PC-3 (cell line): ENCODE data around the gene PRDM15. TPM values are rescaled to one million over a fixed set of nuclear protein-coding genes. Genes with fewer than 3 reads are reported as not detected.

ENCODE experiments used
- ATAC-seq: fragments of 200-7000 bp; cut with Tn5 transposase; 2 replicates; pipeline ENCODE4 v1.9.1; 2020; ENCODE audit warnings: mild to moderate bottlenecking, moderate library complexity
- BruUV-seq: library from RNA; stranded (reverse); fragments of 400-500 nt; replicated peaks from 2 replicates; lab custom pipeline; 2021; lab: Mats Ljungman, UMichigan
- CTCF ChIA-PET: fragments of 300-600 bp; sonication (Branson Sonifier 250); formaldehyde crosslinking; loops from one replicate; lab custom pipeline; 2022; ENCODE audit warnings: antibody characterized with exemption; lab: Charles Lee
- POLR2A ChIA-PET: fragments of 300-600 bp; sonication (Branson Sonifier 250); formaldehyde crosslinking; loops from one replicate; lab custom pipeline; 2022; ENCODE audit warnings: antibody characterized with exemption; ENCODE audit not compliant: unreplicated experiment; lab: Charles Lee
- DNase-seq: peaks from one replicate; pipeline ENCODE4 v3.0.0-alpha.2; 2015
- H2AFZ ChIP-seq: fragments of 300-600 bp; sonication (generic); 2 replicates; pipeline ENCODE4 v1.6.0; 2016; ENCODE audit warnings: antibody characterized with exemption, low read length
- H3F3A ChIP-seq: fragments of 300-600 bp; sonication (generic); one replicate; pipeline ENCODE4 v1.6.0; 2017; ENCODE audit warnings: antibody characterized with exemption, low read length, control low read depth, mild to moderate bottlenecking; ENCODE audit not compliant: unreplicated experiment
- H3K27ac ChIP-seq: fragments of 300-600 bp; sonication (generic); 2 replicates; pipeline ENCODE4 v1.5.1; 2016; ENCODE audit warnings: mild to moderate bottlenecking, low read length
- H3K27me3 ChIP-seq: fragments of 300-600 bp; sonication (generic); 2 replicates; pipeline ENCODE4 v1.6.1; 2016; ENCODE audit warnings: low read length, mixed read lengths
- H3K36me3 ChIP-seq: fragments of 300-600 bp; sonication (generic); 2 replicates; pipeline ENCODE4 v1.6.1; 2016; ENCODE audit warnings: low read depth, mixed run types, low read length, mixed read lengths
- H3K4me1 ChIP-seq: fragments of 300-600 bp; sonication (generic); 2 replicates; pipeline ENCODE4 v1.5.1; 2016; ENCODE audit warnings: low read length; ENCODE audit not compliant: insufficient read depth
- H3K4me2 ChIP-seq: fragments of 300-600 bp; sonication (generic); 2 replicates; pipeline ENCODE4 v1.6.0; 2016; ENCODE audit warnings: low read length
- H3K4me3 ChIP-seq: fragments of 300-600 bp; sonication (generic); 2 replicates; pipeline ENCODE4 v1.5.1; 2016; ENCODE audit warnings: mild to moderate bottlenecking, low read length, mixed read lengths
- H3K79me2 ChIP-seq: fragments of 300-600 bp; sonication (generic); 2 replicates; pipeline ENCODE4 v1.6.1; 2017; ENCODE audit warnings: low read length, mixed read lengths
- H3K9ac ChIP-seq: fragments of 300-600 bp; sonication (generic); 2 replicates; pipeline ENCODE4 v1.6.0; 2016; ENCODE audit warnings: mild to moderate bottlenecking, low read length
- H3K9me2 ChIP-seq: fragments of 300-600 bp; sonication (generic); replicated peaks from 2 replicates; pipeline ENCODE4 v1.6.1; 2016; ENCODE audit warnings: mixed run types, low read length, mixed read lengths
- H3K9me3 ChIP-seq: fragments of 300-600 bp; sonication (generic); 2 replicates; pipeline ENCODE4 v1.6.1; 2016; ENCODE audit warnings: low read length, mixed read lengths
- H4K20me1 ChIP-seq: fragments of 300-600 bp; sonication (generic); 2 replicates; pipeline ENCODE4 v1.6.1; 2016; ENCODE audit warnings: low read length, mixed read lengths
- CTCF ChIP-seq: fragments of 300-600 bp; sonication (generic); conservative IDR thresholded peaks from 2 replicates; pipeline ENCODE4 v1.5.1; 2017; ENCODE audit warnings: antibody characterized with exemption, low read depth, mild to moderate bottlenecking, low read length
- EZH2 ChIP-seq: fragments of 300-600 bp; sonication (generic); IDR thresholded peaks from one replicate; pipeline ENCODE4 v1.6.1; 2017; ENCODE audit warnings: antibody characterized with exemption, mild to moderate bottlenecking, low read length; ENCODE audit not compliant: unreplicated experiment
- EZH2phosphoT487 ChIP-seq: fragments of 300-600 bp; sonication (generic); IDR thresholded peaks from 2 replicates; pipeline ENCODE4 v1.6.1; 2018; ENCODE audit warnings: mild to moderate bottlenecking, antibody characterized with exemption, low read length, borderline replicate concordance
- intact Hi-C: fragments of 100-400 bp; cut with micrococcal nuclease; formaldehyde crosslinking; loops from 2 replicates; pipeline ENCODE4 v1.9.0; 2023
- total RNA-seq: library from RNA; depleted of rRNA; stranded (reverse); fragments of >200 nt; gene quantifications from 2 replicates; pipeline ENCODE4 v1.2.3, GENCODE V29; 2014

PRDM15 gene
- total RNA-seq, 1 experiment from 2014 or later, result 13.4 TPM

- no TSS peak for BruUV-seq
- H4K20me1 ChIP-seq, result peaks cover 47% of the 10 kb centered on the region
- peaks cover 39% of the 10 kb centered on the region for H3K36me3 ChIP-seq
- peak; percentile 97 for DNase-seq
- peak within 1 kb of the TSS; percentile 94 for H3K9ac ChIP-seq
- peak; percentile 32 for ATAC-seq
- no peaks in the 10 kb centered on the region for H3K9me2 ChIP-seq
- no peak within 1 kb of the TSS for H2AFZ ChIP-seq
- peaks cover 42% of the 10 kb centered on the region for H3K4me1 ChIP-seq
- no peaks in the 10 kb centered on the region for H3K9me3 ChIP-seq
- intact Hi-C loops, result loop anchor here (1.0 to 10.0 kb wide), 4 partner anchors 83 to 260 kb away; partner anchors contain the start of gene TMPRSS2
- H3K27ac ChIP-seq, result peak within 1 kb of the TSS; percentile 97
- POLR2A ChIA-PET, result interaction anchor here (0.6 to 2.7 kb wide), 12 partner anchors 16 to 324 kb away, joined by 4 to 19 read pairs (median 9); no protein-coding TSS in a partner anchor
- no peaks in the 10 kb centered on the region for H3K27me3 ChIP-seq
- CTCF ChIA-PET, result interaction anchor here (0.6 to 1.0 kb wide), 4 partner anchors 16 to 161 kb away, joined by 3 to 7 read pairs (median 4); no protein-coding TSS in a partner anchor
- H3K4me2 ChIP-seq, result peak within 1 kb of the TSS; percentile 98
- H3K79me2 ChIP-seq, result peaks cover 73% of the 10 kb centered on the region
- peak within 1 kb of the TSS; percentile 94 for H3K4me3 ChIP-seq
- no peak for TF ChIP-seq CTCF
- no peak for TF ChIP-seq EZH2
- no peak for TF ChIP-seq EZH2phosphoT487
- H3F3A ChIP-seq, result peaks cover 18% of the 10 kb centered on the region
These were observed 112.1 kb downstream of the PRDM15 start, which contains the start of gene RIPK4 for GRCh38 chr21:41766883-41767605. Gene RIPK4 (minus strand): TSS chr21:41767052. CDS start chr21:41767041, 11 bp downstream.

GRCh38 chr21:41765973-41766882, 112.9 kb downstream of the PRDM15 start:
- Histone ChIP-seq H3K27ac (peak overlapping the region; percentile 97), H3K4me1 (peaks cover 51% of the 10 kb centered on the region), H2AFZ (no peak overlapping the region)

More at GRCh38 chr21:41765973-41766882, 112.9 kb downstream of the PRDM15 start:
- CTCF ChIA-PET, result interaction anchor here (0.6 to 1.0 kb wide), 2 partner anchors 51 to 161 kb away, joined by 3 to 7 read pairs; no protein-coding TSS in a partner anchor
- H3K4me2 ChIP-seq, result peak overlapping the region; percentile 98
- H3K79me2 ChIP-seq, result peaks cover 81% of the 10 kb centered on the region
- intact Hi-C loops, result loop anchor here (5.0 to 10.0 kb wide), 3 partner anchors 169 to 259 kb away; partner anchors contain the start of gene TMPRSS2
- peak overlapping the region; percentile 94 for H3K9ac ChIP-seq
- H3F3A ChIP-seq, result peaks cover 20% of the 10 kb centered on the region
- no peak for DNase-seq
- no peaks in the 10 kb centered on the region for H3K27me3 ChIP-seq
- H3K4me3 ChIP-seq, result peak overlapping the region; percentile 94
- no peak for TF ChIP-seq EZH2
- no peak for TF ChIP-seq EZH2phosphoT487
- H3K36me3 ChIP-seq, result peaks cover 43% of the 10 kb centered on the region
- no TSS peak for BruUV-seq
- POLR2A ChIA-PET, result interaction anchor here (0.7 to 2.7 kb wide), 5 partner anchors 17 to 325 kb away, joined by 3 to 19 read pairs (median 7); no protein-coding TSS in a partner anchor
- H3K9me2 ChIP-seq, result no peaks in the 10 kb centered on the region
- H3K9me3 ChIP-seq, result no peaks in the 10 kb centered on the region
- H4K20me1 ChIP-seq, result peaks cover 55% of the 10 kb centered on the region
- no peak for ATAC-seq
